IMR-90 (cell line): Measurements from ENCODE around the gene KRTCAP2. TPM values are rescaled to one million over a fixed set of nuclear protein-coding genes. Genes with fewer than 3 reads are reported as not detected.

Experiments used
- ATAC-seq: fragments of 200-7000 bp; cut with Tn5 transposase; 2 replicates; pipeline ENCODE4 v1.9.1; 2020; ENCODE audit warnings: low read depth, mild to moderate bottlenecking, moderate library complexity
- BruUV-seq: library from RNA; stranded (reverse); fragments of 400-500 nt; replicated peaks from 2 replicates; lab custom pipeline; 2021; lab: Mats Ljungman, UMichigan
- CTCF ChIA-PET: fragments of 300-600 bp; formaldehyde crosslinking; extraction: SDS; loops from one replicate; lab custom pipeline; 2021; ENCODE audit warnings: antibody characterized with exemption; lab: Yijun Ruan, JAX
- POLR2A ChIA-PET: fragments of 300-600 bp; sonication (Branson Sonifier 250); formaldehyde crosslinking; loops from one replicate; lab custom pipeline; 2022; ENCODE audit warnings: antibody characterized with exemption; ENCODE audit not compliant: unreplicated experiment; lab: Charles Lee
- DNase-seq: peaks from one replicate; pipeline ENCODE4 v3.0.0; 2013
- H2AFZ ChIP-seq: replicated peaks from 2 replicates; pipeline ENCODE3; 2013; ENCODE audit warnings: low read length, mild to moderate bottlenecking; ENCODE audit not compliant: poor library complexity
- H2AK5ac ChIP-seq: 2 replicates; pipeline ENCODE4 v1.6.1; 2013; ENCODE audit warnings: low read depth, low read length, inconsistent platforms
- H2AK9ac ChIP-seq: replicated peaks from 2 replicates; pipeline ENCODE3; 2013; ENCODE audit warnings: mild to moderate bottlenecking, low read depth, low read length, moderate library complexity; ENCODE audit not compliant: poor library complexity
- H2BK120ac ChIP-seq: 2 replicates; pipeline ENCODE4 v1.6.1; 2013; ENCODE audit warnings: low read depth, low read length, inconsistent platforms
- H2BK15ac ChIP-seq: 3 replicates; pipeline ENCODE4 v1.6.1; 2013; ENCODE audit warnings: low read depth, low read length, inconsistent platforms
- H2BK20ac ChIP-seq: 2 replicates; pipeline ENCODE4 v1.6.1; 2013; ENCODE audit warnings: low read depth, mild to moderate bottlenecking, inconsistent platforms, low read length, moderate library complexity
- H2BK5ac ChIP-seq: 2 replicates; pipeline ENCODE4 v1.6.1; 2013; ENCODE audit warnings: mild to moderate bottlenecking, low read depth, low read length, inconsistent platforms; ENCODE audit not compliant: poor library complexity, severe bottlenecking
- H3K14ac ChIP-seq: replicated peaks from 2 replicates; pipeline ENCODE4 v1.6.1; 2013; ENCODE audit warnings: low read depth, low read length, inconsistent platforms
- H3K18ac ChIP-seq: 2 replicates; pipeline ENCODE4 v1.6.1; 2013; ENCODE audit warnings: low read depth, low read length, control low read depth
- H3K23ac ChIP-seq: 2 replicates; pipeline ENCODE4 v1.6.1; 2013; ENCODE audit warnings: low read depth, low read length, inconsistent platforms
- H3K27ac ChIP-seq: 2 replicates; pipeline ENCODE4 v1.5.1; 2013; ENCODE audit warnings: mild to moderate bottlenecking, control low read depth, low read length; ENCODE audit not compliant: insufficient read depth
- H3K27me3 ChIP-seq: 2 replicates; pipeline ENCODE4 v1.6.1; 2013; ENCODE audit warnings: low read length; ENCODE audit not compliant: control insufficient read depth, insufficient read depth
- H3K36me3 ChIP-seq: 2 replicates; pipeline ENCODE4 v1.6.1; 2013; ENCODE audit warnings: low read length, mixed read lengths; ENCODE audit not compliant: control insufficient read depth, insufficient read depth
- H3K4ac ChIP-seq: 2 replicates; pipeline ENCODE4 v1.6.1; 2013; ENCODE audit warnings: low read depth, low read length, inconsistent platforms
- H3K4me1 ChIP-seq: 2 replicates; pipeline ENCODE4 v1.6.1; 2013; ENCODE audit warnings: low read length, mixed read lengths; ENCODE audit not compliant: control insufficient read depth, insufficient read depth
- H3K4me2 ChIP-seq: 2 replicates; pipeline ENCODE4 v1.6.1; 2013; ENCODE audit warnings: low read depth, mild to moderate bottlenecking, control low read depth, low read length, moderate library complexity
- H3K4me3 ChIP-seq: 2 replicates; pipeline ENCODE4 v1.5.1; 2013; ENCODE audit warnings: low read depth, mild to moderate bottlenecking, control low read depth, low read length, moderate library complexity; ENCODE audit not compliant: insufficient read depth
- H3K56ac ChIP-seq: 2 replicates; pipeline ENCODE4 v1.6.1; 2013; ENCODE audit warnings: low read length, inconsistent platforms; ENCODE audit not compliant: insufficient read depth; ENCODE audit errors: extremely low read depth
- H3K79me1 ChIP-seq, 2 experiments: 2 replicates each; pipeline ENCODE4 v1.6.1; 2013; ENCODE audit warnings: low read length in 2 of 2, inconsistent platforms in 1 of 2, low read depth in 1 of 2
- H3K9ac ChIP-seq: 2 replicates; pipeline ENCODE4 v1.6.1; 2013; ENCODE audit warnings: low read depth, low read length, control low read depth
- H3K9me1 ChIP-seq: 2 replicates; pipeline ENCODE4 v1.6.1; 2013; ENCODE audit warnings: low read length, inconsistent platforms; ENCODE audit not compliant: insufficient read depth
- H3K9me3 ChIP-seq: 2 replicates; pipeline ENCODE4 v1.6.1; 2013; ENCODE audit warnings: low read length; ENCODE audit not compliant: control insufficient read depth, insufficient read depth
- H4K20me1 ChIP-seq: 2 replicates; pipeline ENCODE4 v1.6.1; 2013; ENCODE audit warnings: low read length, inconsistent platforms; ENCODE audit not compliant: insufficient read depth
- H4K5ac ChIP-seq: 2 replicates; pipeline ENCODE4 v1.6.1; 2013; ENCODE audit warnings: mild to moderate bottlenecking, low read depth, low read length, control low read depth
- H4K8ac ChIP-seq, 2 experiments: 2 replicates each; pipeline ENCODE4 v1.6.1; 2013; ENCODE audit warnings: low read depth in 2 of 2, low read length in 2 of 2, control low read depth in 1 of 2, inconsistent platforms in 1 of 2
- H4K91ac ChIP-seq: 2 replicates; pipeline ENCODE4 v1.6.1; 2013; ENCODE audit warnings: low read depth, low read length, inconsistent platforms; ENCODE audit not compliant: insufficient read depth
- BHLHE40 ChIP-seq: fragments of 150-350 bp; IDR thresholded peaks from 2 replicates; pipeline ENCODE4 v1.6.1; 2016; ENCODE audit warnings: mild to moderate bottlenecking, low read depth, low read length
- CEBPB ChIP-seq: IDR thresholded peaks from 2 replicates; pipeline ENCODE4 v1.6.1; 2012; ENCODE audit warnings: low read depth, low read length, improper control_type of control experiment
- FOS ChIP-seq: fragments of 150-350 bp; IDR thresholded peaks from 2 replicates; pipeline ENCODE4 v1.6.1; 2016; ENCODE audit warnings: low read depth, low read length
- MAFK ChIP-seq: IDR thresholded peaks from 2 replicates; pipeline ENCODE4 v1.6.1; 2012; ENCODE audit warnings: low read depth, low read length, improper control_type of control experiment
- MAZ ChIP-seq: IDR thresholded peaks from 2 replicates; pipeline ENCODE4 v1.6.1; 2012; ENCODE audit warnings: low read depth, mild to moderate bottlenecking, low read length, improper control_type of control experiment, moderate library complexity, borderline replicate concordance
- MXI1 ChIP-seq: IDR thresholded peaks from 2 replicates; pipeline ENCODE4 v1.6.1; 2012; ENCODE audit warnings: low read depth, mild to moderate bottlenecking, low read length, moderate library complexity, borderline replicate concordance
- NFE2L2 ChIP-seq: fragments of 150-350 bp; IDR thresholded peaks from 2 replicates; pipeline ENCODE4 v1.6.1; 2016; ENCODE audit warnings: low read depth, mild to moderate bottlenecking, low read length
- RFX5 ChIP-seq: IDR thresholded peaks from 2 replicates; pipeline ENCODE4 v1.8.0; 2012; ENCODE audit warnings: low read depth, mild to moderate bottlenecking, low read length, moderate library complexity
- SMC3 ChIP-seq: fragments of 150-350 bp; IDR thresholded peaks from 2 replicates; pipeline ENCODE4 v1.6.1; 2016; ENCODE audit warnings: low read depth, mild to moderate bottlenecking, antibody characterized with exemption, low read length, moderate library complexity
- WGBS, 2 experiments: methylation state at CpG; one replicate each; pipeline versions ENCODE4 v1.1.5 to v1.1.7; 2013; ENCODE audit warnings: missing lambda C conversion rate in 2 of 2; ENCODE audit not compliant: insufficient read length in 1 of 2; ENCODE audit errors: extremely low coverage in 2 of 2; 5-methylcytosine and 5-hydroxymethylcytosine counted together
- dilution Hi-C: fragments of 300-500 bp; cut with HindIII; formaldehyde crosslinking; loops from one replicate; pipeline ENCODE4 v1.14.3; 2018; ENCODE audit warnings: low sequenced_read_pairs; ENCODE audit not compliant: unreplicated experiment
- in situ Hi-C: fragments of 300-500 bp; cut with MboI; formaldehyde crosslinking; loops from 3 replicates; pipeline ENCODE4 v1.14.3; 2019; ENCODE audit warnings: low sequenced_read_pairs, inconsistent platforms, mixed read lengths
- intact Hi-C: fragments of 100-400 bp; cut with micrococcal nuclease; formaldehyde crosslinking; loops from 2 replicates; pipeline ENCODE4 v1.10.0; 2022
- polyA plus RNA-seq, 3 experiments: library from polyadenylated mRNA; depleted of rRNA; stranded (reverse); fragments of >200 nt; gene quantifications; 2 replicates each; pipeline ENCODE4 v1.2.3, GENCODE V29; 2012; ENCODE audit warnings: low replicate concordance in 1 of 3
- total RNA-seq: library from RNA; depleted of rRNA; stranded (reverse); fragments of >200 nt; gene quantifications from 2 replicates; pipeline ENCODE4 v1.2.3, GENCODE V29; 2012
- TF ChIP-seq, protein P1 (sequence below): conservative IDR thresholded peaks from 2 replicates; pipeline ENCODE4 v1.5.1; 2012; ENCODE audit warnings: mild to moderate bottlenecking, low read depth, low read length, improper control_type of control experiment

KRTCAP2 gene
- total and polyA plus RNA-seq, 2 of the 4 experiments (the other 2 are of a cell fraction), result 76.7 to 232 TPM

DNA sequence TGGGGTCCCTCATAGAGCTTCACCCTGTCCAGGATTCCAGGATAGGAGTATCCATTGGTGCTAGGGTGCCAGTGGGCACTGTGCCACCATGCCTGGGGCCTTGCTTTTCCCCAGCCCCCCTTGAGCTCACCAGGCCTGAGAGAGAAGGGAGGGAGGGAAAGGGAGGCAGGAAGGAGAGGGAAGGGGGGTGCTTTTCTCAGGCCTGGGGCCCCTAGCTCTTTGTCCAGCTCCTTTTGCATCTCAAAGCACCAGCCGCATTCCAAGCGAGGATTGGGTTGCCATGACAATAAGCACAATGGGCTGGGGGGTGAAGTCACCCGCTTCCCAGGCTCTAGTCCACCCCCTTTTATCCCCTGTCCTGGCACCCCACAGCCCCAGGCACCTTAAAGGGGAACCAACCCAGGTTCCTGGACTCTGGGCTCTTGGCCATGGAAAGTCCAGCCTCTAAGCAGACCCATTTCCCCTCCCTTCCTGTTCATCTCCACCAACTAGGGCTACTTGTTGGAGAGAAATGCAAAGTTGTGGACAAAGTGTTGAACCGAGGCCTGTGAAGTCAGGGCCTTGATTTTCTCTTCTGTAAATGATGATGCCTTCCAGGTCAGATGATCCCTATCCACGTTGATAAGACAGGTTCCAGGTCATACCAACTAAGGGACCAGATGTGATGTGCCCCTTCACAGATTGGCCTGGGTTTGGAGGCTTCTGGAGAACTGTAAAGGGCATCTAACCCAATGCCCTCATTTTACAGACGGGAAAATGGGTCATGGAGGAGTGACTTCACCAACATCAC, 23.2 kb upstream of the KRTCAP2 start (continued):
- no peak for TF ChIP-seq MAFK

DNA sequence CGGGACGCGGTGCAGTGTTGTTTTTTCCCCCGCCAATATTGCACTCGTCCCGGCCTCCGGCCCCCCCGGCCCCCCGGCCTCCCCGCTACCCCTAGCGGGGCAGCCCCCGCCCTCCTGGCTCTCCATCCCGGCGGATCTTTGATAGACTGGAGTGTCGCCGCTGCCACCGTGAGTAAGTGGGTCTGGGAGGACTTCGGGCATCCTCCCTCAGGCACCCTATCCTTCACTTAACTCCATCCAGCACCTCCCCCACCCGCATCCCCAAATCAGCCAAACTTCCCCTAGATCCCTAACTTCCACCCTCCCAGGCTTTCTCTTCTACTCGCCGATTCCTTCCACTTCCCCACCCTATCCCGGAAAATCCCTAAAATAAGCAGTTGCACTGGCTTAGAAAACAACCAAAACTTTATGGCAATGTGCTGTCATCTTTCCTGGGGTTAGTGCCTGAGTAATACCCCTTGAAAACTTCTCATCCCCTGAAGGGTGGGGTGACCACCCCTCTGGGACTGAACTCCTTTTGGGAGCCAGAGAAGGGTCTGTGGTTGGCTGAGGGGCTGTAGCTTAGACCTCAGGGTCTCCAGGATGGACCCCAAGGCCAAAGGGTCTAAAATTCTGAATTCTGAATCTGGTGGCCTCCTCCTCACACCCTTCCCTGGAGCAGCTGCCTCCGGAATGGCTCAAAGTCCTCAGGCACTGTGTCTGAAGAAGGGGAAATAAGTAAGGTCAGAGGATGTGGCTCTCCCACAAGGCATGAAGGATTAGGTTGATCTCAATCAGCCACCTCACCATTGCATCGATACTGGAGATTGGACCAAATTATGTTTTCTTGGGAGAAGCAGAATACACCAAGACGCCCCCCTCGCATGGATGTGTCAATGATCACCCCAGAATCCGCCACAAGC, 22.3 kb upstream of the KRTCAP2 start:
- Histone ChIP-seq H2AK5ac (0 out of 2 replicates have a peak overlapping the region, but pooled peaks have one; percentile 17), H2BK20ac (no peak overlapping the region), H2AFZ (peak overlapping the region; percentile 39), H3K27ac (peak overlapping the region; percentile 28; the same call in 1 of the 2 replicates), H3K23ac (peak overlapping the region; percentile 77; the same call in 1 of the 2 replicates), H3K4ac (no peak overlapping the region; the same call in 1 of the 2 replicates), H3K56ac (0 out of 2 replicates have a peak overlapping the region, but pooled peaks have one; percentile 10), H4K91ac (peak overlapping the region; percentile 1; the same call in 1 of the 2 replicates), H2BK15ac (no peak overlapping the region), H3K9me1 (peaks cover 19% of the 10 kb centered on the region), H3K9me3 (no peaks in the 10 kb centered on the region), H3K79me1 (peaks cover 13 to 30% of the 10 kb centered on the region in 2 experiments; a peak in 3 of 4 replicates), H2BK5ac (no peak overlapping the region), H3K4me3 (peak overlapping the region; percentile 55), H3K27me3 (no peaks in the 10 kb centered on the region), H3K14ac (peak overlapping the region; percentile 1; the same call in 1 of the 2 replicates), H3K36me3 (peaks cover 20% of the 10 kb centered on the region), H4K5ac (no peak overlapping the region), H4K20me1 (no peaks in the 10 kb centered on the region), H2BK120ac (no peak overlapping the region), H3K4me2 (peak overlapping the region; percentile 85), H3K4me1 (peaks cover 17% of the 10 kb centered on the region), H3K18ac (no peak overlapping the region), H2AK9ac (peak overlapping the region; percentile 93), H3K9ac (peak overlapping the region; percentile 35), H4K8ac (peak overlapping the region in 1 of 2 experiments; percentile 26; a peak in 1 of 4 replicates)
- BruUV-seq, result no TSS peak
- ChIA-PET CTCF (interaction anchor here (0.8 to 2.1 kb wide), 2 partner anchors 18 to 32 kb away, joined by 4 to 5 read pairs; no protein-coding TSS in a partner anchor), POLR2A (interaction anchor here (0.6 to 1.0 kb wide), 2 partner anchors 14 to 525 kb away, joined by 4 to 6 read pairs; no protein-coding TSS in a partner anchor)
- dilution Hi-C loops (no loop called here), intact Hi-C loops (no loop called here), in situ Hi-C loops (no loop called here)
- peak; percentile 1; the same call in 1 of the 2 replicates for ATAC-seq
- peak; percentile 11 for DNase-seq
- WGBS, 2 experiments, result 7% methylated on average over 3 of the region's 27 CpGs; no CpG with 5 or more reads in 1 of the 2 experiments
- TF ChIP-seq MXI1 (no peak), MAZ (no peak), CEBPB (no peak), FOS (no peak), MAFK (no peak), NFE2L2 (no peak), RFX5 (no peak), SMC3 (no peak), BHLHE40 (no peak)
- TF ChIP-seq, protein P1, sequence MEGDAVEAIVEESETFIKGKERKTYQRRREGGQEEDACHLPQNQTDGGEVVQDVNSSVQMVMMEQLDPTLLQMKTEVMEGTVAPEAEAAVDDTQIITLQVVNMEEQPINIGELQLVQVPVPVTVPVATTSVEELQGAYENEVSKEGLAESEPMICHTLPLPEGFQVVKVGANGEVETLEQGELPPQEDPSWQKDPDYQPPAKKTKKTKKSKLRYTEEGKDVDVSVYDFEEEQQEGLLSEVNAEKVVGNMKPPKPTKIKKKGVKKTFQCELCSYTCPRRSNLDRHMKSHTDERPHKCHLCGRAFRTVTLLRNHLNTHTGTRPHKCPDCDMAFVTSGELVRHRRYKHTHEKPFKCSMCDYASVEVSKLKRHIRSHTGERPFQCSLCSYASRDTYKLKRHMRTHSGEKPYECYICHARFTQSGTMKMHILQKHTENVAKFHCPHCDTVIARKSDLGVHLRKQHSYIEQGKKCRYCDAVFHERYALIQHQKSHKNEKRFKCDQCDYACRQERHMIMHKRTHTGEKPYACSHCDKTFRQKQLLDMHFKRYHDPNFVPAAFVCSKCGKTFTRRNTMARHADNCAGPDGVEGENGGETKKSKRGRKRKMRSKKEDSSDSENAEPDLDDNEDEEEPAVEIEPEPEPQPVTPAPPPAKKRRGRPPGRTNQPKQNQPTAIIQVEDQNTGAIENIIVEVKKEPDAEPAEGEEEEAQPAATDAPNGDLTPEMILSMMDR, result no peak
